HEK293 (cell line): Measurements from ENCODE around the gene ZFYVE28.

ENCODE experiments used
- CTCF ChIA-PET: fragments of 350-600 bp; formaldehyde crosslinking; extraction: SDS; loops from one replicate; lab custom pipeline; 2021; ENCODE audit warnings: antibody characterized with exemption; lab: Yijun Ruan, JAX
- POLR2A ChIA-PET: fragments of 300-600 bp; formaldehyde crosslinking; extraction: SDS; loops from one replicate; lab custom pipeline; 2020; ENCODE audit warnings: antibody characterized with exemption, inconsistent platforms; lab: Yijun Ruan, JAX
- H3K27ac ChIP-seq: fragments of 200-500 bp; sonication (Bioruptor generic); 2 replicates; pipeline ENCODE4 v1.5.1; 2014; ENCODE audit warnings: low read depth, low read length, control low read depth, inconsistent platforms; ENCODE audit errors: extremely low read depth
- H3K36me3 ChIP-seq, 2 experiments: fragments of 200-500 bp in 1 of 2; sonication (Bioruptor generic) in 1 of 2; 1 replicate in 1 of 2; 2 replicates in 1 of 2; pipeline ENCODE4 v1.5.1; 2014 to 2017; ENCODE audit warnings: inconsistent platforms in 2 of 2, low read length in 2 of 2; ENCODE audit not compliant: control insufficient read depth in 2 of 2, insufficient read depth in 1 of 2
- H3K4me1 ChIP-seq: fragments of 200-500 bp; sonication (Bioruptor generic); 2 replicates; pipeline ENCODE4 v1.5.1; 2014; ENCODE audit warnings: mild to moderate bottlenecking, low read length, inconsistent platforms; ENCODE audit not compliant: control insufficient read depth, insufficient read depth
- H3K4me3 ChIP-seq: 2 replicates; pipeline ENCODE4 v1.5.1; 2011; ENCODE audit warnings: low read depth, mild to moderate bottlenecking, control low read depth, low read length, moderate library complexity
- H3K9me3 ChIP-seq: fragments of 200-500 bp; sonication (Bioruptor generic); 2 replicates; pipeline ENCODE4 v1.5.1; 2014; ENCODE audit warnings: low read depth, low read length, inconsistent platforms; ENCODE audit not compliant: control insufficient read depth, insufficient read depth
- ATF2 ChIP-seq: fragments of 450-650 bp; formaldehyde crosslinking; IDR thresholded peaks from 2 replicates; pipeline ENCODE4 v1.5.1; 2016; ENCODE audit warnings: missing biosample characterization, missing genetic modification characterization, low read depth
- GLI2 ChIP-seq: fragments of 450-650 bp; formaldehyde crosslinking; IDR thresholded peaks from 2 replicates; pipeline ENCODE4; 2017; ENCODE audit warnings: missing biosample characterization, missing genetic modification characterization, low read depth, borderline replicate concordance
- HOXA7 ChIP-seq: sonication (generic); formaldehyde crosslinking; IDR thresholded peaks from 2 replicates; pipeline ENCODE4 v1.8.1; 2022; ENCODE audit warnings: missing genetic modification reagents, borderline replicate concordance
- RBAK ChIP-seq: fragments of 450-650 bp; formaldehyde crosslinking; IDR thresholded peaks from 2 replicates; pipeline ENCODE4 v1.5.1; 2016; ENCODE audit warnings: missing biosample characterization, missing genetic modification characterization
- REPIN1 ChIP-seq: fragments of 450-650 bp; formaldehyde crosslinking; IDR thresholded peaks from 2 replicates; pipeline ENCODE4 v1.5.1; 2017; ENCODE audit warnings: missing biosample characterization, missing genetic modification characterization, low read depth
- ZBTB21 ChIP-seq: fragments of 450-650 bp; formaldehyde crosslinking; IDR thresholded peaks from 2 replicates; pipeline ENCODE4 v1.5.1; 2017; ENCODE audit warnings: missing biosample characterization, missing genetic modification characterization
- ZNF146 ChIP-seq: fragments of 450-650 bp; formaldehyde crosslinking; IDR thresholded peaks from 2 replicates; pipeline ENCODE4 v1.5.1; 2016; ENCODE audit warnings: missing biosample characterization, missing genetic modification characterization
- ZNF148 ChIP-seq: fragments of 450-650 bp; formaldehyde crosslinking; IDR thresholded peaks from 2 replicates; pipeline ENCODE4 v1.5.0; 2017; ENCODE audit warnings: missing biosample characterization, missing genetic modification characterization, borderline replicate concordance
- ZNF174 ChIP-seq: fragments of 450-650 bp; formaldehyde crosslinking; IDR thresholded peaks from 2 replicates; pipeline ENCODE4 v1.5.0; 2017; ENCODE audit warnings: missing biosample characterization, mild to moderate bottlenecking, missing genetic modification characterization
- ZNF202 ChIP-seq: fragments of 450-650 bp; formaldehyde crosslinking; IDR thresholded peaks from 2 replicates; pipeline ENCODE4 v1.5.1; 2016; ENCODE audit warnings: missing biosample characterization, missing genetic modification characterization, borderline replicate concordance
- ZNF239 ChIP-seq: fragments of 450-650 bp; formaldehyde crosslinking; IDR thresholded peaks from 2 replicates; pipeline ENCODE4 v1.5.1; 2016; ENCODE audit warnings: missing biosample characterization, missing genetic modification characterization
- ZNF266 ChIP-seq: fragments of 450-650 bp; formaldehyde crosslinking; IDR thresholded peaks from 2 replicates; pipeline ENCODE4 v1.5.1; 2016; ENCODE audit warnings: missing biosample characterization, missing genetic modification characterization, low read depth
- ZNF302 ChIP-seq: fragments of 450-650 bp; formaldehyde crosslinking; IDR thresholded peaks from 2 replicates; pipeline ENCODE4 v1.5.1; 2016; ENCODE audit warnings: missing biosample characterization, missing genetic modification characterization, low read depth
- ZNF311 ChIP-seq: fragments of 450-650 bp; formaldehyde crosslinking; IDR thresholded peaks from 2 replicates; pipeline ENCODE4 v1.5.1; 2017; ENCODE audit warnings: missing biosample characterization, missing genetic modification characterization, borderline replicate concordance
- ZNF324 ChIP-seq: fragments of 450-650 bp; formaldehyde crosslinking; IDR thresholded peaks from 2 replicates; pipeline ENCODE4 v1.5.1; 2016; ENCODE audit warnings: missing biosample characterization, missing genetic modification characterization
- ZNF354C ChIP-seq: fragments of 450-650 bp; formaldehyde crosslinking; IDR thresholded peaks from 2 replicates; pipeline ENCODE4 v1.5.1; 2016; ENCODE audit warnings: missing biosample characterization, missing genetic modification characterization, low read depth, borderline replicate concordance
- ZNF394 ChIP-seq: fragments of 450-650 bp; formaldehyde crosslinking; IDR thresholded peaks from 2 replicates; pipeline ENCODE4 v1.5.1; 2016; ENCODE audit warnings: missing biosample characterization, missing genetic modification characterization, mild to moderate bottlenecking, moderate library complexity, borderline replicate concordance
- ZNF596 ChIP-seq: fragments of 450-650 bp; IDR thresholded peaks from 2 replicates; pipeline ENCODE4 v1.5.0; 2018; ENCODE audit warnings: missing biosample characterization, mild to moderate bottlenecking, missing genetic modification characterization, moderate library complexity
- ZNF76 ChIP-seq: fragments of 450-650 bp; formaldehyde crosslinking; IDR thresholded peaks from 2 replicates; pipeline ENCODE4; 2016; ENCODE audit warnings: low read depth, missing biosample characterization, missing genetic modification characterization, borderline replicate concordance
- ZNF776 ChIP-seq: fragments of 450-650 bp; formaldehyde crosslinking; IDR thresholded peaks from 2 replicates; pipeline ENCODE4 v1.5.0; 2017; ENCODE audit warnings: missing biosample characterization, missing genetic modification characterization, borderline replicate concordance
- ZSCAN23 ChIP-seq: fragments of 450-650 bp; formaldehyde crosslinking; IDR thresholded peaks from 2 replicates; pipeline ENCODE4 v1.5.1; 2016; ENCODE audit warnings: missing biosample characterization, missing genetic modification characterization
- ZSCAN5A ChIP-seq: fragments of 450-650 bp; formaldehyde crosslinking; IDR thresholded peaks from 2 replicates; pipeline ENCODE4 v1.5.1; 2016; ENCODE audit warnings: missing biosample characterization, missing genetic modification characterization
- TF ChIP-seq, protein P1 (sequence below): fragments of 450-650 bp; formaldehyde crosslinking; IDR thresholded peaks from 2 replicates; pipeline ENCODE4 v1.5.1; 2016; ENCODE audit warnings: missing biosample characterization, missing genetic modification characterization
- TF ChIP-seq, protein P2 (sequence below): fragments of 450-650 bp; formaldehyde crosslinking; IDR thresholded peaks from 2 replicates; pipeline ENCODE4 v1.5.1; 2016; ENCODE audit warnings: missing biosample characterization, missing genetic modification characterization
- TF ChIP-seq, protein P3 (sequence below): fragments of 450-650 bp; formaldehyde crosslinking; IDR thresholded peaks from 2 replicates; pipeline ENCODE4 v1.5.1; 2016; ENCODE audit warnings: missing biosample characterization, missing genetic modification characterization

Gene ZFYVE28

GRCh38 chr4:2300431-2301224 lies 117.8 kb downstream of the ZFYVE28 start:
- no peaks in the 10 kb centered on the region for H3K9me3 ChIP-seq
- TF ChIP-seq ZNF148 (tag by site-specific recombination) (no peak), ZNF311 (tag by site-specific recombination) (no peak), ZNF146 (tag by site-specific recombination) (no peak), ATF2 (tag by site-specific recombination) (no peak), ZNF394 (tag by site-specific recombination) (no peak), ZNF266 (tag by site-specific recombination) (no peak), ZNF202 (tag by site-specific recombination) (no peak), REPIN1 (tag by site-specific recombination) (no peak), ZNF302 (tag by site-specific recombination) (no peak), ZNF776 (tag by site-specific recombination) (no peak), ZNF76 (tag by site-specific recombination) (no peak), RBAK (no peak), ZNF596 (tag by site-specific recombination) (no peak)
- TF ChIP-seq, protein P1, sequence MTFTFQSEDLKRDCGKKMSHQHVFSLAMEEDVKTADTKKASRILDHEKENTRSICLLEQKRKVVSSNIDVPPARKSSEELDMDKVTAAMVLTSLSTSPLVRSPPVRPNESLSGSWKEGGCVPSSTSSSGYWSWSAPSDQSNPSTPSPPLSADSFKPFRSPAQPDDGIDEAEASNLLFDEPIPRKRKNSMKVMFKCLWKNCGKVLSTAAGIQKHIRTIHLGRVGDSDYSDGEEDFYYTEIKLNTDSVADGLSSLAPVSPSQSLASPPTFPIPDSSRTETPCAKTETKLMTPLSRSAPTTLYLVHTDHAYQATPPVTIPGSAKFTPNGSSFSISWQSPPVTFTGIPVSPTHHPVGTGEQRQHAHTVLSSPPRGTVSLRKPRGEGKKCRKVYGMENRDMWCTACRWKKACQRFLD: no peak
- no peaks in the 10 kb centered on the region for H3K36me3 ChIP-seq
- H3K4me3 ChIP-seq: no peak overlapping the region
- CTCF ChIA-PET: no interaction called here
- no peaks in the 10 kb centered on the region for H3K4me1 ChIP-seq
- POLR2A ChIA-PET: interaction anchor here (0.6 kb wide), 1 partner anchor 98 kb away, joined by 3 read pairs; no protein-coding TSS in a partner anchor
- H3K27ac ChIP-seq: no peak overlapping the region

DNA sequence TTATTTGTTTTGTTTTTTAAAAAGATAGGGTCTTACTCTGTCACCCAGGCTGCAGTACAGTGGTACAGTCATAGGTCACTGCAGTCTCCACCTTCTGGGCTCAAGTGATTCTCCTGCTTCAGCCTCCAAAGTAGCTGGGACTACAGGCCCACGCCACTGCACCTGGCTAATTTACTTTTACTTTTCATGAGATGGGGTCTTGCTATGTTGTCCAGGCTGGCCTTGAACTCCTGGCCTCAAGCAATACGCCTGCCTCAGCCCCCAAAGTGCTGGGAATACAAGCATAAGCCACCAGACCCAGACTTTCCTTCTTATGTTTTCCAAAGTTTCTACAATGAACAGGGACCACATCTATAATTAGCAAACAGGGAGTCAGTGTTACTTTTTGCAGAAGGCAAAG lies 118.7 kb downstream of the ZFYVE28 start:
- Histone ChIP-seq H3K27ac (no peak overlapping the region), H3K4me3 (no peak overlapping the region), H3K4me1 (no peaks in the 10 kb centered on the region), H3K9me3 (no peaks in the 10 kb centered on the region), H3K36me3 (no peaks in the 10 kb centered on the region)
- POLR2A ChIA-PET: interaction anchor here (0.6 kb wide), 1 partner anchor 97 kb away, joined by 3 read pairs; no protein-coding TSS in a partner anchor
- CTCF ChIA-PET: no interaction called here
- TF ChIP-seq ZNF174 (tag by site-specific recombination) (no peak), ZSCAN5A (tag by site-specific recombination) (no peak), HOXA7 (CRISPR knock-in tag) (no peak), ZSCAN23 (no peak), ZNF354C (no peak), ZBTB21 (tag by site-specific recombination) (no peak), ZNF239 (tag by site-specific recombination) (no peak), ZNF324 (tag by site-specific recombination) (no peak), GLI2 (tag by site-specific recombination) (no peak)
- TF ChIP-seq, protein P2, sequence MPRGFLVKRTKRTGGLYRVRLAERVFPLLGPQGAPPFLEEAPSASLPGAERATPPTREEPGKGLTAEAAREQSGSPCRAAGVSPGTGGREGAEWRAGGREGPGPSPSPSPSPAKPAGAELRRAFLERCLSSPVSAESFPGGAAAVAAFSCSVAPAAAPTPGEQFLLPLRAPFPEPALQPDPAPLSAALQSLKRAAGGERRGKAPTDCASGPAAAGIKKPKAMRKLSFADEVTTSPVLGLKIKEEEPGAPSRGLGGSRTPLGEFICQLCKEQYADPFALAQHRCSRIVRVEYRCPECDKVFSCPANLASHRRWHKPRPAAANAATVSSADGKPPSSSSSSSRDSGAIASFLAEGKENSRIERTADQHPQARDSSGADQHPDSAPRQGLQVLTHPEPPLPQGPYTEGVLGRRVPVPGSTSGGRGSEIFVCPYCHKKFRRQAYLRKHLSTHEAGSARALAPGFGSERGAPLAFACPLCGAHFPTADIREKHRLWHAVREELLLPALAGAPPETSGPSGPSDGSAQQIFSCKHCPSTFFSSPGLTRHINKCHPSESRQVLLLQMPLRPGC (tag by site-specific recombination): no peak
- TF ChIP-seq, protein P3, sequence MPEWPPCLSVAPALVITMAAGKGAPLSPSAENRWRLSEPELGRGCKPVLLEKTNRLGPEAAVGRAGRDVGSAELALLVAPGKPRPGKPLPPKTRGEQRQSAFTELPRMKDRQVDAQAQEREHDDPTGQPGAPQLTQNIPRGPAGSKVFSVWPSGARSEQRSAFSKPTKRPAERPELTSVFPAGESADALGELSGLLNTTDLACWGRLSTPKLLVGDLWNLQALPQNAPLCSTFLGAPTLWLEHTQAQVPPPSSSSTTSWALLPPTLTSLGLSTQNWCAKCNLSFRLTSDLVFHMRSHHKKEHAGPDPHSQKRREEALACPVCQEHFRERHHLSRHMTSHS (tag by site-specific recombination): no peak
